HEK293 (cell line): ENCODE results near the gene RNF144A.

Experiments
- CTCF ChIA-PET: fragments of 350-600 bp; formaldehyde crosslinking; extraction: SDS; loops from one replicate; lab custom pipeline; 2021; ENCODE audit warnings: antibody characterized with exemption; lab: Yijun Ruan, JAX
- POLR2A ChIA-PET: fragments of 300-600 bp; formaldehyde crosslinking; extraction: SDS; loops from one replicate; lab custom pipeline; 2020; ENCODE audit warnings: antibody characterized with exemption, inconsistent platforms; lab: Yijun Ruan, JAX
- H3K27ac ChIP-seq: fragments of 200-500 bp; sonication (Bioruptor generic); 2 replicates; pipeline ENCODE4 v1.5.1; 2014; ENCODE audit warnings: low read depth, low read length, control low read depth, inconsistent platforms; ENCODE audit errors: extremely low read depth
- H3K36me3 ChIP-seq, 2 experiments: fragments of 200-500 bp in 1 of 2; sonication (Bioruptor generic) in 1 of 2; 1 replicate in 1 of 2; 2 replicates in 1 of 2; pipeline ENCODE4 v1.5.1; 2014 to 2017; ENCODE audit warnings: inconsistent platforms in 2 of 2, low read length in 2 of 2; ENCODE audit not compliant: control insufficient read depth in 2 of 2, insufficient read depth in 1 of 2
- H3K4me1 ChIP-seq: fragments of 200-500 bp; sonication (Bioruptor generic); 2 replicates; pipeline ENCODE4 v1.5.1; 2014; ENCODE audit warnings: mild to moderate bottlenecking, low read length, inconsistent platforms; ENCODE audit not compliant: control insufficient read depth, insufficient read depth
- H3K4me3 ChIP-seq: 2 replicates; pipeline ENCODE4 v1.5.1; 2011; ENCODE audit warnings: low read depth, mild to moderate bottlenecking, control low read depth, low read length, moderate library complexity
- H3K9me3 ChIP-seq: fragments of 200-500 bp; sonication (Bioruptor generic); 2 replicates; pipeline ENCODE4 v1.5.1; 2014; ENCODE audit warnings: low read depth, low read length, inconsistent platforms; ENCODE audit not compliant: control insufficient read depth, insufficient read depth
- EGR2 ChIP-seq: fragments of 450-650 bp; formaldehyde crosslinking; IDR thresholded peaks from 2 replicates; pipeline ENCODE4 v1.5.1; 2016; ENCODE audit warnings: low read depth, missing biosample characterization, missing genetic modification characterization
- OSR2 ChIP-seq: fragments of 450-650 bp; formaldehyde crosslinking; IDR thresholded peaks from 2 replicates; pipeline ENCODE4 v1.5.1; 2016; ENCODE audit warnings: missing biosample characterization, missing genetic modification characterization
- REPIN1 ChIP-seq: fragments of 450-650 bp; formaldehyde crosslinking; IDR thresholded peaks from 2 replicates; pipeline ENCODE4 v1.5.1; 2017; ENCODE audit warnings: missing biosample characterization, missing genetic modification characterization, low read depth
- SCRT2 ChIP-seq: fragments of 450-650 bp; formaldehyde crosslinking; IDR thresholded peaks from 2 replicates; pipeline ENCODE4 v1.5.1; 2016; ENCODE audit warnings: missing biosample characterization, missing genetic modification characterization
- SETDB1 ChIP-seq: IDR thresholded peaks from one replicate; pipeline ENCODE4 v1.6.1; 2017; ENCODE audit warnings: mild to moderate bottlenecking, low read length, moderate library complexity, mixed read lengths; ENCODE audit not compliant: insufficient read length
- ZBTB21 ChIP-seq: fragments of 450-650 bp; formaldehyde crosslinking; IDR thresholded peaks from 2 replicates; pipeline ENCODE4 v1.5.1; 2017; ENCODE audit warnings: missing biosample characterization, missing genetic modification characterization
- ZFP3 ChIP-seq: fragments of 450-650 bp; formaldehyde crosslinking; IDR thresholded peaks from 2 replicates; pipeline ENCODE4 v1.5.1; 2016; ENCODE audit warnings: low read depth, missing biosample characterization, missing genetic modification characterization
- ZNF175 ChIP-seq: fragments of 450-650 bp; formaldehyde crosslinking; IDR thresholded peaks from 2 replicates; pipeline ENCODE4 v1.5.1; 2016; ENCODE audit warnings: missing biosample characterization, missing genetic modification characterization
- ZNF2 ChIP-seq: fragments of 450-650 bp; formaldehyde crosslinking; IDR thresholded peaks from 2 replicates; pipeline ENCODE4 v1.5.1; 2016; ENCODE audit warnings: missing biosample characterization, missing genetic modification characterization
- ZNF324 ChIP-seq: fragments of 450-650 bp; formaldehyde crosslinking; IDR thresholded peaks from 2 replicates; pipeline ENCODE4 v1.5.1; 2016; ENCODE audit warnings: missing biosample characterization, missing genetic modification characterization
- ZNF362 ChIP-seq: fragments of 450-650 bp; formaldehyde crosslinking; IDR thresholded peaks from 2 replicates; pipeline ENCODE4 v1.5.1; 2016; ENCODE audit warnings: missing biosample characterization, missing genetic modification characterization
- ZNF391 ChIP-seq: fragments of 450-650 bp; formaldehyde crosslinking; IDR thresholded peaks from 2 replicates; pipeline ENCODE4 v1.5.1; 2016; ENCODE audit warnings: low read depth, missing biosample characterization, missing genetic modification characterization, borderline replicate concordance
- ZNF513 ChIP-seq: fragments of 450-650 bp; IDR thresholded peaks from 2 replicates; pipeline ENCODE4 v1.5.1; 2018; ENCODE audit warnings: missing biosample characterization, missing genetic modification characterization
- ZNF530 ChIP-seq: fragments of 450-650 bp; formaldehyde crosslinking; IDR thresholded peaks from 2 replicates; pipeline ENCODE4 v1.5.1; 2016; ENCODE audit warnings: low read depth, missing biosample characterization, missing genetic modification characterization
- ZNF596 ChIP-seq: fragments of 450-650 bp; IDR thresholded peaks from 2 replicates; pipeline ENCODE4 v1.5.0; 2018; ENCODE audit warnings: missing biosample characterization, mild to moderate bottlenecking, missing genetic modification characterization, moderate library complexity
- ZNF624 ChIP-seq: fragments of 450-650 bp; formaldehyde crosslinking; IDR thresholded peaks from 2 replicates; pipeline ENCODE4 v1.5.1; 2017; ENCODE audit warnings: missing biosample characterization, missing genetic modification characterization
- ZNF664 ChIP-seq: fragments of 450-650 bp; formaldehyde crosslinking; IDR thresholded peaks from 2 replicates; pipeline ENCODE4 v1.5.1; 2016; ENCODE audit warnings: missing biosample characterization, missing genetic modification characterization
- ZNF670 ChIP-seq: fragments of 450-650 bp; formaldehyde crosslinking; IDR thresholded peaks from 2 replicates; pipeline ENCODE4 v1.5.1; 2016; ENCODE audit warnings: missing biosample characterization, missing genetic modification characterization, low read depth
- ZNF704 ChIP-seq: fragments of 450-650 bp; formaldehyde crosslinking; IDR thresholded peaks from 2 replicates; pipeline ENCODE4 v1.5.1; 2016; ENCODE audit warnings: missing biosample characterization, missing genetic modification characterization
- ZSCAN16 ChIP-seq: fragments of 450-650 bp; formaldehyde crosslinking; IDR thresholded peaks from 2 replicates; pipeline ENCODE4 v1.5.1; 2016; ENCODE audit warnings: missing biosample characterization, missing genetic modification characterization
- TF ChIP-seq, protein P1 (sequence below): fragments of 450-650 bp; formaldehyde crosslinking; IDR thresholded peaks from 2 replicates; pipeline ENCODE4 v1.5.1; 2017; ENCODE audit warnings: missing biosample characterization, missing genetic modification characterization
- TF ChIP-seq, protein P2 (sequence below): fragments of 450-650 bp; formaldehyde crosslinking; IDR thresholded peaks from 2 replicates; pipeline ENCODE4 v1.5.1; 2016; ENCODE audit warnings: missing biosample characterization, missing genetic modification characterization
- TF ChIP-seq, protein P3 (sequence below): fragments of 450-650 bp; formaldehyde crosslinking; IDR thresholded peaks from 2 replicates; pipeline ENCODE4 v1.5.1; 2016; ENCODE audit warnings: missing biosample characterization, missing genetic modification characterization
- TF ChIP-seq, protein P4 (sequence below): fragments of 450-650 bp; formaldehyde crosslinking; IDR thresholded peaks from 2 replicates; pipeline ENCODE4 v1.5.1; 2017; ENCODE audit warnings: missing biosample characterization, mild to moderate bottlenecking, missing genetic modification characterization, moderate library complexity

The RNF144A gene

DNA sequence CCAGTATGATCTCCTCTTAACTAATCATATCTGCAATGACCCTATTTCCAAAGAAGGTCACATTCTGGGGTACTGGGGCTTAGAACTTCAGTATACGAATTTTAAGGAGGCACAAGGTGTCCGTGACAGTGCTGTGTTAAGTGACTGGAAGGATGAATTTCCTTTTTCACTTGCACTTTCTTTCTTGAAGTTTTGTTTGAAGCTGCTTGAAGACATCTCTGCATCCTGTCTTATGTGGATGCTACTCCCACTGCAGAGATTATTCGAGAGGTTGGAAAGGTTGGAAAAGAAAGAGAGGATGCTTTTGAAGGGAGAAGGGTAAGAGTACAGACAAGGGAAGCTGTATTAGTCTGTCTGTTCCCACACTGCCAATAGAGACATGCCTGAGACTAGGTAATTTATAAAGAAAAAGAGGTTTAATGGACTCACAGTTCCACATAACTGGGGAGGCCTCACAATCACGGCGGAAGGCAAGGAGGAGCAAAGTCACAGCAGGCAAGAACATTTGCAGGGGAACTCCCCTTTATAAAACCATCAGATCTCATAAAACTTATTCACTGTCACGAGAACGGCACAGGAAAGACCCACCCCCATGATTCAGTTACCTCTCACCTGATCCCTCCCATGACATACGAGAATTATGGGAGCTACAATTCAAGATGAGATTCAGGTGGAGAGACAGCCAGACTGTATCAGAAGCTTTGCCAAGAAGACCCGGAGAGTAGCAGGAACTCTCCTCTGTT is 3.6 kb upstream of the RNF144A start:
- POLR2A ChIA-PET, result no interaction called here

GRCh38 chr2:6914828-6915227 is 2.4 kb upstream of the RNF144A start:
- Histone ChIP-seq H3K27ac (no peak overlapping the region), H3K4me3 (no peak overlapping the region), H3K9me3 (no peaks in the 10 kb centered on the region)
- TF ChIP-seq ZNF670 (tag by site-specific recombination) (no peak), SCRT2 (tag by site-specific recombination) (no peak), ZNF530 (no peak), ZNF324 (tag by site-specific recombination) (no peak), ZNF596 (no peak), ZNF704 (tag by site-specific recombination) (no peak), ZBTB21 (no peak), ZNF391 (tag by site-specific recombination) (no peak), ZFP3 (no peak), ZNF664 (tag by site-specific recombination) (no peak), ZNF624 (tag by site-specific recombination) (no peak), ZSCAN16 (tag by site-specific recombination) (no peak), ZNF2 (tag by site-specific recombination) (no peak), EGR2 (tag by site-specific recombination) (no peak), REPIN1 (tag by site-specific recombination) (no peak), SETDB1 (no peak)
- TF ChIP-seq, protein P1, sequence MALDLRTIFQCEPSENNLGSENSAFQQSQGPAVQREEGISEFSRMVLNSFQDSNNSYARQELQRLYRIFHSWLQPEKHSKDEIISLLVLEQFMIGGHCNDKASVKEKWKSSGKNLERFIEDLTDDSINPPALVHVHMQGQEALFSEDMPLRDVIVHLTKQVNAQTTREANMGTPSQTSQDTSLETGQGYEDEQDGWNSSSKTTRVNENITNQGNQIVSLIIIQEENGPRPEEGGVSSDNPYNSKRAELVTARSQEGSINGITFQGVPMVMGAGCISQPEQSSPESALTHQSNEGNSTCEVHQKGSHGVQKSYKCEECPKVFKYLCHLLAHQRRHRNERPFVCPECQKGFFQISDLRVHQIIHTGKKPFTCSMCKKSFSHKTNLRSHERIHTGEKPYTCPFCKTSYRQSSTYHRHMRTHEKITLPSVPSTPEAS, result no peak
- TF ChIP-seq, protein P2, sequence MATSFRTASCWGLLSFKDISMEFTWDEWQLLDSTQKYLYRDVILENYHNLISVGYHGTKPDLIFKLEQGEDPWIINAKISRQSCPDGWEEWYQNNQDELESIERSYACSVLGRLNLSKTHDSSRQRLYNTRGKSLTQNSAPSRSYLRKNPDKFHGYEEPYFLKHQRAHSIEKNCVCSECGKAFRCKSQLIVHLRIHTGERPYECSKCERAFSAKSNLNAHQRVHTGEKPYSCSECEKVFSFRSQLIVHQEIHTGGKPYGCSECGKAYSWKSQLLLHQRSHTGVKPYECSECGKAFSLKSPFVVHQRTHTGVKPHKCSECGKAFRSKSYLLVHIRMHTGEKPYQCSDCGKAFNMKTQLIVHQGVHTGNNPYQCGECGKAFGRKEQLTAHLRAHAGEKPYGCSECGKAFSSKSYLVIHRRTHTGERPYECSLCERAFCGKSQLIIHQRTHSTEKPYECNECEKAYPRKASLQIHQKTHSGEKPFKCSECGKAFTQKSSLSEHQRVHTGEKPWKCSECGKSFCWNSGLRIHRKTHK (tag by site-specific recombination), result no peak
- TF ChIP-seq, protein P3, sequence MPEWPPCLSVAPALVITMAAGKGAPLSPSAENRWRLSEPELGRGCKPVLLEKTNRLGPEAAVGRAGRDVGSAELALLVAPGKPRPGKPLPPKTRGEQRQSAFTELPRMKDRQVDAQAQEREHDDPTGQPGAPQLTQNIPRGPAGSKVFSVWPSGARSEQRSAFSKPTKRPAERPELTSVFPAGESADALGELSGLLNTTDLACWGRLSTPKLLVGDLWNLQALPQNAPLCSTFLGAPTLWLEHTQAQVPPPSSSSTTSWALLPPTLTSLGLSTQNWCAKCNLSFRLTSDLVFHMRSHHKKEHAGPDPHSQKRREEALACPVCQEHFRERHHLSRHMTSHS (tag by site-specific recombination), result no peak
- TF ChIP-seq, protein P4, sequence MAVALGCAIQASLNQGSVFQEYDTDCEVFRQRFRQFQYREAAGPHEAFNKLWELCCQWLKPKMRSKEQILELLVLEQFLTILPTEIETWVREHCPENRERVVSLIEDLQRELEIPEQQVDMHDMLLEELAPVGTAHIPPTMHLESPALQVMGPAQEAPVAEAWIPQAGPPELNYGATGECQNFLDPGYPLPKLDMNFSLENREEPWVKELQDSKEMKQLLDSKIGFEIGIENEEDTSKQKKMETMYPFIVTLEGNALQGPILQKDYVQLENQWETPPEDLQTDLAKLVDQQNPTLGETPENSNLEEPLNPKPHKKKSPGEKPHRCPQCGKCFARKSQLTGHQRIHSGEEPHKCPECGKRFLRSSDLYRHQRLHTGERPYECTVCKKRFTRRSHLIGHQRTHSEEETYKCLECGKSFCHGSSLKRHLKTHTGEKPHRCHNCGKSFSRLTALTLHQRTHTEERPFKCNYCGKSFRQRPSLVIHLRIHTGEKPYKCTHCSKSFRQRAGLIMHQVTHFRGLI (tag by site-specific recombination), result no peak
- TF ChIP-seq, all 188 proteins: peak for 0
- ChIA-PET CTCF (interaction anchor here (1.3 to 2.8 kb wide), 2 partner anchors 8 to 18 kb away, joined by 6 to 35 read pairs; no protein-coding TSS in a partner anchor), POLR2A (no interaction called here)
- H3K36me3 ChIP-seq, result no peaks in the 10 kb centered on the region
- no peaks in the 10 kb centered on the region for H3K4me1 ChIP-seq

More for the DNA sequence above, 3.6 kb upstream of the RNF144A start:
- CTCF ChIA-PET, result no interaction called here
- no peak for TF ChIP-seq OSR2 (tag by site-specific recombination)
- no peak for TF ChIP-seq SCRT2 (tag by site-specific recombination)
- no peak for TF ChIP-seq ZNF513 (tag by site-specific recombination)
- TF ChIP-seq ZNF175 (tag by site-specific recombination), result no peak
- no peak for TF ChIP-seq ZNF362
- TF ChIP-seq, all 188 proteins: peak for 0
- Histone ChIP-seq H3K36me3 (no peaks in the 10 kb centered on the region), H3K9me3 (no peaks in the 10 kb centered on the region), H3K27ac (no peak overlapping the region), H3K4me3 (no peak overlapping the region), H3K4me1 (no peaks in the 10 kb centered on the region)
